AG09319 (cell line): ENCODE data around the gene MYO7B.

Experiments used
- DNase-seq: peaks from one replicate; pipeline ENCODE4 v3.0.0-alpha.2; 2010; ENCODE audit warnings: low read depth; ENCODE audit errors: extremely low read depth
- TF ChIP-seq, protein P1 (sequence below): IDR thresholded peaks from 2 replicates; pipeline ENCODE4 v1.5.1; 2011; ENCODE audit warnings: low read depth, mild to moderate bottlenecking, inconsistent platforms, low read length, moderate library complexity

The MYO7B gene

DNA sequence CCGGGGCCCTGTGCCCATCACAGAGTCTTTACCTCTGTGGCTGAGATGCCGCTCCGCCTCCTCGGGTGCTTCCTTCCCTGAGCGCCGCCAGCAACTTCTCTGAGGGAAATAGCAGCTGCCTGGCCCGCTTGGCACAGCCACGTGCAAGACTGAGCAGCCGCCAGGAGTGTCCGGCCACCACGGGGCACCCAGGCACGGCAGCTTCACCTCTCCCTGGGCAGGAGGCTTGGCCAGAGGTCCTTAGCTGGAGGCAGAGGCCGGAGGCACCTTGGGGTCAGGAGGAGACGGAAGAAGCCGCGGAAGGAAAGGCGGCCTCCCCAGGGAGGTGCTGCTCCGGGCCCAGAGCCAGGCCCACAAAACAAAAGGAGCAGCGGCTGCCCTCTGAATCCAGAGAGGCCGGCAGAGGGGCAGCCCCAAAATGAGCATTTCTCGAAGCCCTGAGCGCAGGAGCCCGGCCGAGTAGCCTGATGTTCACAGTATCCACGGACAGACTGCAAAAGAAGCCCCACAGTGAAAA is 145.9 kb downstream of the MYO7B start:
- TF ChIP-seq, protein P1, sequence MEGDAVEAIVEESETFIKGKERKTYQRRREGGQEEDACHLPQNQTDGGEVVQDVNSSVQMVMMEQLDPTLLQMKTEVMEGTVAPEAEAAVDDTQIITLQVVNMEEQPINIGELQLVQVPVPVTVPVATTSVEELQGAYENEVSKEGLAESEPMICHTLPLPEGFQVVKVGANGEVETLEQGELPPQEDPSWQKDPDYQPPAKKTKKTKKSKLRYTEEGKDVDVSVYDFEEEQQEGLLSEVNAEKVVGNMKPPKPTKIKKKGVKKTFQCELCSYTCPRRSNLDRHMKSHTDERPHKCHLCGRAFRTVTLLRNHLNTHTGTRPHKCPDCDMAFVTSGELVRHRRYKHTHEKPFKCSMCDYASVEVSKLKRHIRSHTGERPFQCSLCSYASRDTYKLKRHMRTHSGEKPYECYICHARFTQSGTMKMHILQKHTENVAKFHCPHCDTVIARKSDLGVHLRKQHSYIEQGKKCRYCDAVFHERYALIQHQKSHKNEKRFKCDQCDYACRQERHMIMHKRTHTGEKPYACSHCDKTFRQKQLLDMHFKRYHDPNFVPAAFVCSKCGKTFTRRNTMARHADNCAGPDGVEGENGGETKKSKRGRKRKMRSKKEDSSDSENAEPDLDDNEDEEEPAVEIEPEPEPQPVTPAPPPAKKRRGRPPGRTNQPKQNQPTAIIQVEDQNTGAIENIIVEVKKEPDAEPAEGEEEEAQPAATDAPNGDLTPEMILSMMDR: no peak
- DNase-seq: no peak

DNA sequence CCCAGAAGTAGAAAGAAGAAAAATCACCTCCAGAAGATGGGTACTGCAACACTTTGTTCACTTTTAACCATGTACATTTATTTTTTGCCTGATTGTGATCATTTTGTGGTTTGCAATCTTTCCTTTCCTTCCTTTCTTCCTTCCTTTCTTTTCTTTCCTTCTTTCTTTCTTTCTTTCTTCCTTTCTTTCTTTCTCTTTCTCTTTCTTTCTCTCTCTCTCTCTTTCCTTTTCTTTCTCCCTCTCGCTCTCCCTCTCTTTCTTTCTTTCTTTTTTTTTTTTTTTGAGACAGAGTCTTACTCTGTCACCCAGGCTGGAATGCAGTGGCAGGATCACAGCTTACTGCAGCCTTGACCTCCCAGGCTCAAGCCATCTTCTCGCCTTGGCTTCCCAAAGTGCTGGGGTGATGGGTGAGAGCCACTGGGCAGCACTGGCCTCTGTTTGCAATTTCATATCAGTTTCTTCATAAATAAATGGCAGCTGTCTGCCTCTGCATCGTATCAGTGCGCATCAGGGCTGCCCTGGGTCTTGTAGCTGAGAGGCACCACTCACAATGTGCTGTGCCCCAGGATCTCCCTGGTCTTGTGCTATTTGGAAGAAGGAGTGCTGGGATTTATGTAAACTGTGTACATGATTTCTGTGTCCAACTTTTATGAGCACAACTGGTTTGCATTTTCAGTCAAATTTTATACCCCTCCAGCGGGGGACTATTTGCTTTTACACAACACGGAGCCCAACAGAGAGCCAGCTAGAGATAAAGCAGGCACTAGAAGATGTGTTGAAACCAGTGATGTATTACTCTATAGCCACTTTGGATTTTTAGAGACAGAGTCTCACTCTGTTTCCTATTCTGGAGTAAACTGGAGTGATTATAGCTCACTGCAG is 146.7 kb downstream of the MYO7B start:
- TF ChIP-seq, protein P1: no peak
- DNase-seq: no peak

DNA sequence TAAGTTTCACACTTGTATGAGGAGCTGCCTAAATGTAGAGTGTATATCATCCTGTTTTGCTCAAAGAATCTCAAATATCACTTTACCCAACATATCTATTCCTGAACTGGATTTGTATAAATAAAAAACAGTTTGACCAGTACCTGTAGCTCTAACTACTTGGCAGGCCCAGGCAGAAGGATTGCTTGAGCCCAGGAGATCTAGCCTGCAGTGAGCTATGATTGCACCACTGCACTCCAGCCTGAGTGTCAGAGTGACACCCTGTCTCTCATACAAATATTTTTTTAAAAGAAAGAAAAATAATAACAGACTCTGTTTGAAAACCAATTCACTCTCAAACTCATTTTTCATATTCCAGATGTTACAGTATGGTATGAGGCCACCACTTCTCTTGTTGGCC is 147.6 kb downstream of the MYO7B start:
- TF ChIP-seq, protein P1: no peak
- DNase-seq: no peak

DNA sequence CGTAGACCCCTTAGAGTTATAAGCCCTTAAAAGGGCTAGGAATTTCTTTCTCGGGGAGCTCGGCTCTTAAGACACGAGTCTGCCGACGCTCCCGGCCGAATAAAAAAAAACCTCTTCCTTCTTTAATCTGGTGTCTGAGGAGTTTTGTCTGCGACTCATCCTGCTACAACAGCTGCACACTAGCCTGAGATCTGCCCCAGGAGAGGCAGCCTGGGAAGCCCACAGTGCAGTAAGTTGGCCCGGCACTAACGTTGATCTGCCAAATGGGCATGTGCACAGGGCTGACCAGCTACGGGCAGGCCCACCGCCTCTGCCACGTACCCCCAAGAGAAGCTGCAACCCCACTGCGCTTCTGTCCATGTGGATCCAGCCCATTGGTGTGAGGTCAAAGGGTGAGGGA is 148.3 kb downstream of the MYO7B start:
- TF ChIP-seq, protein P1: no peak
- no peak for DNase-seq

DNA sequence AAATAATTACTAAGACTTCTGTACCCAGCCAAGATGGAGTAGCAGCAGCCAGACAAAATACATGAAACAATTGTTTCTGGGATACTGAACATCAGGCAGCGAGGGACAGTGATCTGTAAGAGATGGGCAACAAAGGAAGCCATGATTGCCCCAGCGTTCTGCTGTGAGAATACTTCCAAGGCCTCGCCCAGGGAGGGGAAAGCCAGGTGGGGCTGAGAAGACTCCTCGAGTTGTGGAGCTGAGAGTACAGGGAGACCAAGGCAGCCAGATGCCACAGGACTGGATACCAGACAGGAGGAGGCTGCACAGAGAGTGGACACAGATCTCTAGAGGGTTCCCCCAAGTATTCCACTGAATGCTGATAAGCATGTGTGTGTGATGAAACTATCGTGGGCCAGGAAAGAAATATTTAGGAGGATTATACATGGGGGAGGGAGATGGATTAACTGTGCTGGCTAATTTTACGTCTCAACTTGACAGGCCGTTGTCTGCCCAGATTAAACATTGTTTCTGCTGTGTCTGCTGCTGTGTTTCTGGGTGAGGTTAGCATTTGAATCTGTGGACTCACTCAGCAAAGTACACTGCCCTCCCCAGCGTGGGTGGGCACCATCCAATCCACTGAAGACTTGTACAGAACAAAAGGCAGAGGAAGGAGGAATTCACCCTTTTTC is 150.1 kb downstream of the MYO7B start:
- TF ChIP-seq, protein P1: no peak
- DNase-seq: no peak
